GM21723 (cell line): ENCODE measurements around the gene CARNS1.

Experiments used
- ATAC-seq: cut with Tn5 transposase; IDR thresholded peaks from one replicate; pipeline ENCODE4 v1.9.1; 2021; ENCODE audit warnings: mild to moderate bottlenecking, moderate library complexity; ENCODE audit not compliant: unreplicated experiment

The CARNS1 gene

GRCh38 chr11:67375320-67376055, 40.0 kb upstream of the CARNS1 start:
- no peak for ATAC-seq

GRCh38 chr11:67376063-67376820, 39.2 kb upstream of the CARNS1 start:
- ATAC-seq, result no peak

GRCh38 chr11:67376873-67377808, 38.3 kb upstream of the CARNS1 start:
- no peak for ATAC-seq

- ATAC-seq, result no peak
Measured at GRCh38 chr11:67378544-67378943, 36.9 kb upstream of the CARNS1 start.

- ATAC-seq, result no peak
Measured at GRCh38 chr11:67379061-67380058, 36.1 kb upstream of the CARNS1 start.

DNA sequence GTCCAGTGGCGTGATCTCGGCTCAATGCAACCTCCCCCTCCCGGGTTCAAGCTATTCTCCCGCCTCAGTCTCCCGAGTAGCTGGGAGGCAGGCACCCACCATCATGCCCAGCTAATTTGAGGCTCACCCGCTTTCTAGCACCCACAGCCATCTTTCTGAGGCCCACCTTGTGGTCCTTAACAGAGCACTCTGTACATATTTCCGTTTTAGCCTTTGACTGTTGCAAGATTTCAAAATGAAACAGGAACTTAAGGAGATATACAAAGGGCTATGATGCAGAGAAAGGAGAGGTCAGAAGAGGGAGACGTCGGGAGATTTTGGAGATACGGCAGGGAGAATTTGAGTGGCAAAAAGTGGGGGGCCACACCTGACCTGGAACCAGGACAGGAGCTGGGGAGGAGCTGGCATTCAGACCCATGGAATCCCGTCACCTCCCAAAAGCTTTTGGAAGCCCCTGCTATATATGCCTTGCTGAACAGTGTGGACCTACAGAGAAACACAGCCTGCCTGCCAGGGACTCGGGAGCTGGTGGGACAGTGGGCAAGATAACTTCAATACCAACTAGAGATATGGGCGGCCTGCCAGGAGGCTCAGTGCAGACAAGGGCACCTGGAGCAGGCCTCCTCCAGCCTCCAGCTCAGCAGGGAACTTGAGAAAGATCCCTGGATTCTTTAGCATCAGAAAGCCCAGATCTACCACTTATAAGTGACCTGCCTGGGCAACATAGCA, 34.1 kb upstream of the CARNS1 start:
- no peak for ATAC-seq

- no peak for ATAC-seq
Measured at GRCh38 chr11:67382276-67383136, 33.0 kb upstream of the CARNS1 start.

GRCh38 chr11:67384851-67385366, 30.6 kb upstream of the CARNS1 start:
- no peak for ATAC-seq

DNA sequence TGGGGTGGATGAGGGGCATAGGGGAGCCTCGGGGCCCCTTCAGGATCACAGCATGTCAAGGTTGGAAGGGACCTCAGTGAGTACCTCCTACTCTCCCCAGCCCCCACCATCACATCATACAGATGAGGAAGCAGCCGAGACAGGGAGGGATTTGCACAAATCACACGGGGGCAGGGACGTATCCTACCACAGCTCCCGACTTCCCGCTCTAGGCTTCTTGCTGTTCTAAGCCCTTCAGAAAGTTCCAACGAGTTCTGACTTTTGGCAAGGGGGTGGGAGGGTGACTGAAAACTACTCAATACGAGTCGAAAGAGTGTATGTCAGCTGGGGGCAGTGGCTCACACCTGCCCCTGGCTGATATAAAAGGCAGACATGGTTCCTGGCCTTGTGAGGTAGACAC, 28.4 kb upstream of the CARNS1 start:
- no peak for ATAC-seq

DNA sequence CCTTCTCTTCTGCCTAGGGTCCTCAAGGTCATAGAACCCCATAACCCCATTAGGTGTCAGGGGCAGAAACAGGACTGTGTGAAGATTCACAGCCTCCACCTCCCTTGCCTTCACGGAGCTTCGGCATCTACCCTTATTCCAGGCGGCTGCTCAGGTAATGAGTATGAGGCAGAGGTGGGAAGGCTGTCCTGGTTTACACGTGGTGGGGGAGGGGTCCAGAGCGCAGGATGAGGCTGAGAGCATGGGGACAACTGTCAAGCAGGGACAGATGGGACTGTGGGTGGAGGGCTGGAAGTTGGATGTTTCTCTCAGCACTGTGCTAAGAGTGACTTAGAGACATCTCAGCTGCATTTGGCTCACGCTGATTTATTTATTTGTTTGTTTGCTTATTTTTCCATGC, 28.0 kb upstream of the CARNS1 start:
- no peak for ATAC-seq

GRCh38 chr11:67389477-67389876, 26.0 kb upstream of the CARNS1 start:
- no peak for ATAC-seq

DNA sequence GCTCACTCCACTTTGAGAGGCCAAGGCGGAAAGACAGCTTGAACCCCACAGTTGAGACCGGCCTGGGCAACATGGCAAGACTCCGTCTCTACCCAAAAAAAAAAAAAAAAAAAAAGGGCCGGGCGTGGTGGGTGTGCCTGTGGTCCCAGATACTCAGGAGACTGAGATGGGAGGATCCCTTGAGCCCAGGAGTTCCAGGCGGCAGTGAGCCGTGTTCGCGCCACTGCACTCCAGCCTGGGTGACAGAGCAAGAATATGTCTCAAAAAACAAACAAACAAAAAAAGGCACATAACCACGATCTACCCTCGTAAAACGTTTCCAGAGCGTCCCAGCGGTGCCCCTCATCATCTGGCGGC, 24.6 kb upstream of the CARNS1 start:
- no peak for ATAC-seq

GRCh38 chr11:67391304-67392182, 23.9 kb upstream of the CARNS1 start, which contains the start of gene RAD9A:
Gene RAD9A, plus strand, starts transcription at chr11:67391986. Its CDS starts 59 bp downstream, at chr11:67392045.
- peak; percentile 61 for ATAC-seq

GRCh38 chr11:67392183-67392715, 23.2 kb upstream of the CARNS1 start:
- ATAC-seq, result peak; percentile 22

- no peak for ATAC-seq
Measured at GRCh38 chr11:67393437-67393836, 22.0 kb upstream of the CARNS1 start.

DNA sequence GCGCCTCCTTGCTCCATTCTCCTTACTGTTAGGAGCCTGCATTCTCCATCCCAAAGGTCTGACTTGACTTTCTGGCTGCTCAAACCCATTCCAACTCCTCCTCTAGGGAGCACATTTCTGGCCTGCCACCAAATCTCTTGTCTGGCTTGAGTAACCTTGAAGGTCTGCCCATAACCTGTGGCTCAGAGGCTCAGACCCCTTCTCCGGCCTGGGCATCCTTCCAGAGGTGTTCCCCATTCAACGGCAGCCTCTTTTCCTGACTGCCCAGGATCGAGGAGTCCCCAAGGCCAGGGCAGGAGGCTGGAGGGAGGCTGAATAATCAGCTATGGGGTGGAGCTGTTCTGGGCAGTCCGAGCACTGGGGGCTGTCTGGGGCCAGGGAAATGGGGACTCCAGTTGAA, 21.5 kb upstream of the CARNS1 start:
- ATAC-seq, result no peak
